Thyroid gland (tissue), 4 donors: ENCODE measurements around the gene GALNT1.

ENCODE experiments used
- POLR2A ChIP-seq, 2 donors: fragments of 450-650 bp; IDR thresholded peaks; one replicate each; pipeline ENCODE4 v1.6.1; 2017; ENCODE audit warnings: antibody characterized with exemption in 2 of 2, mild to moderate bottlenecking in 2 of 2, moderate library complexity in 1 of 2
- TF ChIP-seq, protein P1 (sequence below), 6 experiments: fragments of 200-600 bp in 3 of 6; fragments of 450-650 bp in 3 of 6; sonication (generic) in 3 of 6; IDR thresholded peaks; one replicate each; pipeline ENCODE4 v1.5.1; 2016 to 2019; ENCODE audit warnings: antibody characterized with exemption in 6 of 6, mild to moderate bottlenecking in 2 of 6, inconsistent platforms in 1 of 6, moderate library complexity in 1 of 6

DNA sequence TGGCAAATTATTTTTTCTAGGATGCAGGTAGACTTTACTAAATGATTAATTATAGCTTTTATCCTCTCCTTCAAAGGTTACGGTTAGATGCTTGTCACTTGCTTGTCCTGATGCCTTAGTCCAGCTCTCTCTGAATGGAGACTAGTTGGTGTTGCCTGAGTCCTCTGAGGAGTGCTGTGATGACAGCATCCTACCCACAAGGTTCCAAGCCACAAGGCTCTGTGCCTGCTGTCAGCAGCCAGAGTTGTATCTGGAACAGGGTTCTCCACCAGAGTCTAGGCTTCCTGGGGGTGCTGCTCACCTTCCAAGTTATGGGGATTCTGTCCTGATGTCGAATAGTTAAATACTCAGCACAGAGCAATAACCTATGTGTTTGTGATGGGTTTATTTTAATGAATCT, 125.7 kb downstream of the GALNT1 start:
- TF ChIP-seq, protein P1, sequence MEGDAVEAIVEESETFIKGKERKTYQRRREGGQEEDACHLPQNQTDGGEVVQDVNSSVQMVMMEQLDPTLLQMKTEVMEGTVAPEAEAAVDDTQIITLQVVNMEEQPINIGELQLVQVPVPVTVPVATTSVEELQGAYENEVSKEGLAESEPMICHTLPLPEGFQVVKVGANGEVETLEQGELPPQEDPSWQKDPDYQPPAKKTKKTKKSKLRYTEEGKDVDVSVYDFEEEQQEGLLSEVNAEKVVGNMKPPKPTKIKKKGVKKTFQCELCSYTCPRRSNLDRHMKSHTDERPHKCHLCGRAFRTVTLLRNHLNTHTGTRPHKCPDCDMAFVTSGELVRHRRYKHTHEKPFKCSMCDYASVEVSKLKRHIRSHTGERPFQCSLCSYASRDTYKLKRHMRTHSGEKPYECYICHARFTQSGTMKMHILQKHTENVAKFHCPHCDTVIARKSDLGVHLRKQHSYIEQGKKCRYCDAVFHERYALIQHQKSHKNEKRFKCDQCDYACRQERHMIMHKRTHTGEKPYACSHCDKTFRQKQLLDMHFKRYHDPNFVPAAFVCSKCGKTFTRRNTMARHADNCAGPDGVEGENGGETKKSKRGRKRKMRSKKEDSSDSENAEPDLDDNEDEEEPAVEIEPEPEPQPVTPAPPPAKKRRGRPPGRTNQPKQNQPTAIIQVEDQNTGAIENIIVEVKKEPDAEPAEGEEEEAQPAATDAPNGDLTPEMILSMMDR (IDR thresholded peaks at IDR 0.05): no peak
- TF ChIP-seq POLR2A (IDR thresholded peaks at IDR 0.05): no peak
